ENCODE data around the gene VASP. TPM values are rescaled to one million over a fixed set of nuclear protein-coding genes. Genes with fewer than 3 reads are reported as not detected.
A peak's percentile ranks its signal among the peaks of the same experiment; 100 is the strongest.

Gene VASP
- total and polyA plus RNA-seq, 2 of the 13 experiments (the other 11 are each of a cell fraction or from before 2014, with no cell fraction given), result 41.8 to 67.1 TPM

- TF ChIP-seq RBM39 (IDR thresholded peaks at IDR 0.05; ENCODE audit: low read depth, low read length, poor library complexity, severe bottlenecking), result peak; percentile 65
- no peak for TF ChIP-seq KDM3A (CRISPR knock-in tag; IDR thresholded peaks at IDR 0.05; ENCODE audit: low read depth)
- no peak for TF ChIP-seq ZNF326 (CRISPR knock-in tag; IDR thresholded peaks at IDR 0.05; ENCODE audit: borderline replicate concordance)
- TF ChIP-seq ZBTB21 (CRISPR knock-in tag; IDR thresholded peaks at IDR 0.05), result peak; percentile 86
- TF ChIP-seq, protein P1, sequence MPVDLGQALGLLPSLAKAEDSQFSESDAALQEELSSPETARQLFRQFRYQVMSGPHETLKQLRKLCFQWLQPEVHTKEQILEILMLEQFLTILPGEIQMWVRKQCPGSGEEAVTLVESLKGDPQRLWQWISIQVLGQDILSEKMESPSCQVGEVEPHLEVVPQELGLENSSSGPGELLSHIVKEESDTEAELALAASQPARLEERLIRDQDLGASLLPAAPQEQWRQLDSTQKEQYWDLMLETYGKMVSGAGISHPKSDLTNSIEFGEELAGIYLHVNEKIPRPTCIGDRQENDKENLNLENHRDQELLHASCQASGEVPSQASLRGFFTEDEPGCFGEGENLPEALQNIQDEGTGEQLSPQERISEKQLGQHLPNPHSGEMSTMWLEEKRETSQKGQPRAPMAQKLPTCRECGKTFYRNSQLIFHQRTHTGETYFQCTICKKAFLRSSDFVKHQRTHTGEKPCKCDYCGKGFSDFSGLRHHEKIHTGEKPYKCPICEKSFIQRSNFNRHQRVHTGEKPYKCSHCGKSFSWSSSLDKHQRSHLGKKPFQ (CRISPR knock-in tag; IDR thresholded peaks at IDR 0.05; ENCODE audit: insufficient replicate concordance), result no peak
- no peak for TF ChIP-seq ZNF839 (CRISPR knock-in tag; IDR thresholded peaks at IDR 0.05; ENCODE audit: borderline replicate concordance)
- no peak; the same call in 1 of the 2 replicates for TF ChIP-seq ZNF724P (CRISPR knock-in tag; IDR thresholded peaks at IDR 0.05; ENCODE audit: borderline replicate concordance)
- TF ChIP-seq EZH2 (conservative IDR thresholded peaks at IDR 0.05; ENCODE audit: low read depth, low read length), result no peak
- TF ChIP-seq ZNF468 (CRISPR knock-in tag; IDR thresholded peaks at IDR 0.05), result no peak
- TF ChIP-seq, protein P2, sequence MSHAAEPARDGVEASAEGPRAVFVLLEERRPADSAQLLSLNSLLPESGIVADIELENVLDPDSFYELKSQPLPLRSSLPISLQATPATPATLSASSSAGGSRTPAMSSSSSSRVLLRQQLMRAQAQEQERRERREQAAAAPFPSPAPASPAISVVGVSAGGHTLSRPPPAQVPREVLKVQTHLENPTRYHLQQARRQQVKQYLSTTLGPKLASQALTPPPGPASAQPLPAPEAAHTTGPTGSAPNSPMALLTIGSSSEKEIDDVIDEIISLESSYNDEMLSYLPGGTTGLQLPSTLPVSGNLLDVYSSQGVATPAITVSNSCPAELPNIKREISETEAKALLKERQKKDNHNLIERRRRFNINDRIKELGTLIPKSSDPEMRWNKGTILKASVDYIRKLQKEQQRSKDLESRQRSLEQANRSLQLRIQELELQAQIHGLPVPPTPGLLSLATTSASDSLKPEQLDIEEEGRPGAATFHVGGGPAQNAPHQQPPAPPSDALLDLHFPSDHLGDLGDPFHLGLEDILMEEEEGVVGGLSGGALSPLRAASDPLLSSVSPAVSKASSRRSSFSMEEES (CRISPR knock-in tag; IDR thresholded peaks at IDR 0.05), result no peak
- TF ChIP-seq ZNF333 (CRISPR knock-in tag; IDR thresholded peaks at IDR 0.05; ENCODE audit: borderline replicate concordance), result peak; percentile 87; the same call in 1 of the 2 replicates
- no peak for TF ChIP-seq ZNF552 (CRISPR knock-in tag; IDR thresholded peaks at IDR 0.05; ENCODE audit: borderline replicate concordance)
- TF ChIP-seq EEA1 (CRISPR knock-in tag; IDR thresholded peaks at IDR 0.05; ENCODE audit: borderline replicate concordance), result no peak
- TF ChIP-seq KAT8 (CRISPR knock-in tag; IDR thresholded peaks at IDR 0.05), result peak; percentile 79
- 0 out of 2 replicates have a peak, but pooled peaks have one; percentile 7 for TF ChIP-seq STAG1 (CRISPR knock-in tag; IDR thresholded peaks at IDR 0.05)
- TF ChIP-seq ZNF383 (CRISPR knock-in tag; IDR thresholded peaks at IDR 0.05; ENCODE audit: borderline replicate concordance), result no peak
- no peak for TF ChIP-seq ZUFSP (CRISPR knock-in tag; IDR thresholded peaks at IDR 0.05; ENCODE audit: borderline replicate concordance)
- no peak for TF ChIP-seq MED8 (CRISPR knock-in tag; IDR thresholded peaks at IDR 0.05; ENCODE audit: insufficient replicate concordance)
- TF ChIP-seq MTF1 (CRISPR knock-in tag; IDR thresholded peaks at IDR 0.05), result no peak
- peak; percentile 66; the same call in 1 of the 2 replicates for TF ChIP-seq IRF2 (CRISPR knock-in tag; IDR thresholded peaks at IDR 0.05)
- TF ChIP-seq GABPB1 (CRISPR knock-in tag; IDR thresholded peaks at IDR 0.05), result peak; percentile 85; the same call in 1 of the 2 replicates
- TF ChIP-seq, protein P3, sequence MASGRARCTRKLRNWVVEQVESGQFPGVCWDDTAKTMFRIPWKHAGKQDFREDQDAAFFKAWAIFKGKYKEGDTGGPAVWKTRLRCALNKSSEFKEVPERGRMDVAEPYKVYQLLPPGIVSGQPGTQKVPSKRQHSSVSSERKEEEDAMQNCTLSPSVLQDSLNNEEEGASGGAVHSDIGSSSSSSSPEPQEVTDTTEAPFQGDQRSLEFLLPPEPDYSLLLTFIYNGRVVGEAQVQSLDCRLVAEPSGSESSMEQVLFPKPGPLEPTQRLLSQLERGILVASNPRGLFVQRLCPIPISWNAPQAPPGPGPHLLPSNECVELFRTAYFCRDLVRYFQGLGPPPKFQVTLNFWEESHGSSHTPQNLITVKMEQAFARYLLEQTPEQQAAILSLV (CRISPR knock-in tag; IDR thresholded peaks at IDR 0.05; ENCODE audit: borderline replicate concordance), result 0 out of 2 replicates have a peak, but pooled peaks have one; percentile 17
Measured at GRCh38 chr19:45469132-45469944, 37.9 kb upstream of the VASP start (continued).
